Lung (tissue), 12 donors: ENCODE data around the gene PGAM2. TPM values are rescaled to one million over a fixed set of nuclear protein-coding genes. Genes with fewer than 3 reads are reported as not detected.

Experiments used
- ATAC-seq: fragments of 200-7000 bp; cut with Tn5 transposase; one replicate; pipeline ENCODE4 v1.9.1; 2020; ENCODE audit warnings: moderate number of reproducible peaks; ENCODE audit not compliant: insufficient read depth, low FRiP score
- DNase-seq, 3 donors: peaks; one replicate each; pipeline ENCODE4 v3.0.0-alpha.2; 2013 to 2017
- H3K27ac ChIP-seq, 2 donors: one replicate each; pipeline ENCODE4 v1.5.1; 2013; ENCODE audit warnings: mild to moderate bottlenecking in 2 of 2, moderate library complexity in 2 of 2, control low read depth in 1 of 2, inconsistent platforms in 1 of 2, low read depth in 1 of 2, low read length in 1 of 2
- H3K27me3 ChIP-seq, 3 donors: one replicate each; pipeline ENCODE4 v1.5.1; 2013; ENCODE audit warnings: low read length in 2 of 3; ENCODE audit not compliant: control insufficient read depth in 3 of 3, insufficient read depth in 3 of 3
- H3K36me3 ChIP-seq, 4 donors: one replicate each; pipeline ENCODE4 v1.5.1; 2013; ENCODE audit warnings: low read length in 4 of 4, mild to moderate bottlenecking in 1 of 4, moderate library complexity in 1 of 4; ENCODE audit not compliant: control insufficient read depth in 4 of 4, insufficient read depth in 4 of 4
- H3K4me1 ChIP-seq, 5 donors: one replicate each; pipeline ENCODE4 v1.5.1; 2013; ENCODE audit warnings: low read length in 5 of 5, mild to moderate bottlenecking in 2 of 5, moderate library complexity in 1 of 5; ENCODE audit not compliant: control insufficient read depth in 5 of 5, insufficient read depth in 5 of 5
- H3K4me3 ChIP-seq: one replicate; pipeline ENCODE4 v1.5.1; 2013; ENCODE audit warnings: mild to moderate bottlenecking, control low read depth, moderate library complexity
- H3K9ac ChIP-seq, 2 donors: one replicate each; pipeline ENCODE4 v1.5.1; 2013; ENCODE audit warnings: low read length in 2 of 2, control low read depth in 1 of 2; ENCODE audit not compliant: insufficient read depth in 1 of 2
- H3K9me3 ChIP-seq, 4 donors: one replicate each; pipeline ENCODE4 v1.5.1; 2013; ENCODE audit warnings: low read length in 3 of 4, mild to moderate bottlenecking in 1 of 4, moderate library complexity in 1 of 4; ENCODE audit not compliant: control insufficient read depth in 4 of 4, insufficient read depth in 3 of 4
- WGBS, 2 donors: extraction: QIAGEN DNeasy Blood & Tissue Kit; methylation state at CpG; one replicate each; pipeline ENCODE4 v1.1.7; 2013; 5-methylcytosine and 5-hydroxymethylcytosine counted together
- polyA plus RNA-seq, 2 donors: library from polyadenylated mRNA; stranded (reverse); fragments of 200-250 nt; gene quantifications; one replicate each; pipeline ENCODE4 v1.2.1, GENCODE V29; 2013
- total RNA-seq, 2 donors: library from RNA; depleted of rRNA in 1 of 2; stranded (reverse); fragments of >200 nt in 1 of 2; gene quantifications; one replicate each; pipeline ENCODE4 v1.2.1, GENCODE V29; 2014 to 2021
- TF ChIP-seq, protein P1 (sequence below): IDR thresholded peaks from 2 replicates; pipeline ENCODE4 v1.5.1; 2012; ENCODE audit warnings: mild to moderate bottlenecking; ENCODE audit errors: control extremely low read depth, extremely low read depth
- donor health status: control.
- donor health status: control.
- donor health status: Bipolar disorder and iron deficiency.
- donor health status: healthy.
- donor health status: DM: yes; HTN: yes; CAD: no.

The PGAM2 gene
- total and polyA plus RNA-seq, 4 donors, result 0.63 to 0.85 (median 0.83) TPM; not detected in 1

GRCh38 chr7:44050915-44051560 lies 14.3 kb downstream of the PGAM2 start:
- DNase-seq (no peak), ATAC-seq (no peak)
- 82 to 88% methylated on average over 8 of the region's 8 CpGs for WGBS, 2 donors
- Histone ChIP-seq H3K9ac (no peak overlapping the region), H3K27me3 (no peaks in the 10 kb centered on the region), H3K27ac (no peak overlapping the region), H3K36me3 (peaks cover 9 to 39% (median 25%) of the 10 kb centered on the region in 4 donors), H3K4me1 (peaks cover 0 to 11% (median 0%) of the 10 kb centered on the region in 5 donors), H3K4me3 (no peak overlapping the region), H3K9me3 (no peaks in the 10 kb centered on the region)
- TF ChIP-seq, protein P1, sequence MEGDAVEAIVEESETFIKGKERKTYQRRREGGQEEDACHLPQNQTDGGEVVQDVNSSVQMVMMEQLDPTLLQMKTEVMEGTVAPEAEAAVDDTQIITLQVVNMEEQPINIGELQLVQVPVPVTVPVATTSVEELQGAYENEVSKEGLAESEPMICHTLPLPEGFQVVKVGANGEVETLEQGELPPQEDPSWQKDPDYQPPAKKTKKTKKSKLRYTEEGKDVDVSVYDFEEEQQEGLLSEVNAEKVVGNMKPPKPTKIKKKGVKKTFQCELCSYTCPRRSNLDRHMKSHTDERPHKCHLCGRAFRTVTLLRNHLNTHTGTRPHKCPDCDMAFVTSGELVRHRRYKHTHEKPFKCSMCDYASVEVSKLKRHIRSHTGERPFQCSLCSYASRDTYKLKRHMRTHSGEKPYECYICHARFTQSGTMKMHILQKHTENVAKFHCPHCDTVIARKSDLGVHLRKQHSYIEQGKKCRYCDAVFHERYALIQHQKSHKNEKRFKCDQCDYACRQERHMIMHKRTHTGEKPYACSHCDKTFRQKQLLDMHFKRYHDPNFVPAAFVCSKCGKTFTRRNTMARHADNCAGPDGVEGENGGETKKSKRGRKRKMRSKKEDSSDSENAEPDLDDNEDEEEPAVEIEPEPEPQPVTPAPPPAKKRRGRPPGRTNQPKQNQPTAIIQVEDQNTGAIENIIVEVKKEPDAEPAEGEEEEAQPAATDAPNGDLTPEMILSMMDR, result no peak

DNA sequence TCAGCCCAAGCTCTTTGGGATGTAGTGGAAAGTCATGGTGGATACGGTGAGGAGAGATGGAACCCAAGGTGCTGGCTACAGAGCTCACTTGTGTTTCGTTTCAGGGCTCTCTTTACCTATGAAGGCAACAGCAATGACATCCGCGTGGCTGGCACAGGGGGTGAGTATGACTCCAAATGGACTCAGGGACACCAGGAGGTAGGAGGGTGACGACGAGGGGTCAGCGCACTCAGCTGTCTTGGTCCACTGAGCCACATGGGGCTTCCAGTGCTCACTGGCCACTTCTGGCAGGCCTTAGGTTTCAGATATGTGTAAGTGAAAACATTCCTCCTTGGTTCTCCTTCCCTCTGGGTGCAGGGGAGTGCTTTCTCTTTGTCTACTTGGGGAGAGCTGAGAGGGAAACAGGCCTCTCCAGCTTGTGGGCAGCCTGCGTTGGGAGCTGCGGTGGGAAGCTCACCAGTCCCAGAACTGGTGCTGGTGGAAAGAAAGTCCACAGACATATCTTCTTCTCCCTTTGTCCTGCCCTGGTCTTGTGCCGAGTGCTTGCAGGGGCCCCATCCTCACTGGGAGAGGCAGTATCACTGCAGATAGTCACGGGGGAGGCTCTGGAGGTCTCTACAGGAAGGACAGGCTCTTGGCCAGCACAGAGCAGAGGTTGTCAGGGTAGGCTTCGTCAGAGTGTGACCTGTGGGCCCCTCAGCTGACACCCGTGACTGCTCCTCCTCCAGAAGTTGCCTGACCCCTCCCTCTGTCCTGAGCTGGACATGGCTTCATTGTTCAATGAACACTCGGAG lies 15.0 kb downstream of the PGAM2 start:
- Histone ChIP-seq H3K27ac (no peak overlapping the region), H3K9ac (no peak overlapping the region), H3K4me1 (peaks cover 0 to 14% (median 5%) of the 10 kb centered on the region in 5 donors), H3K4me3 (no peak overlapping the region), H3K9me3 (no peaks in the 10 kb centered on the region), H3K27me3 (no peaks in the 10 kb centered on the region), H3K36me3 (peaks cover 9 to 39% (median 24%) of the 10 kb centered on the region in 4 donors)
- ATAC-seq (no peak), DNase-seq (no peak)
- TF ChIP-seq, protein P1, result no peak
- 94% methylated on average over 14 of the region's 14 CpGs for WGBS, 2 donors

- Histone ChIP-seq H3K4me1 (peaks cover 0 to 20% (median 11%) of the 10 kb centered on the region in 5 donors), H3K36me3 (peaks cover 9 to 38% (median 22%) of the 10 kb centered on the region in 4 donors), H3K9me3 (no peaks in the 10 kb centered on the region), H3K9ac (no peak overlapping the region), H3K27me3 (no peaks in the 10 kb centered on the region), H3K4me3 (no peak overlapping the region), H3K27ac (no peak overlapping the region)
- no peak for ATAC-seq
- 93 to 96% methylated on average over 7 of the region's 7 CpGs for WGBS, 2 donors
- TF ChIP-seq, protein P1, result no peak
- DNase-seq, result no peak
Measured at GRCh38 chr7:44048031-44048795, 17.2 kb downstream of the PGAM2 start.
